GM23248 (cell line): ENCODE results near the gene WDR6.

Source experiments
- EZH2 ChIP-seq: fragments of 200-600 bp; sonication (generic); IDR thresholded peaks from 2 replicates; pipeline ENCODE4 v1.6.1; 2018; ENCODE audit warnings: antibody characterized with exemption, mild to moderate bottlenecking; ENCODE audit not compliant: insufficient read depth, poor library complexity, severe bottlenecking
- EZH2phosphoT487 ChIP-seq: fragments of 200-600 bp; sonication (generic); IDR thresholded peaks from 2 replicates; pipeline ENCODE4 v1.6.1; 2018; ENCODE audit warnings: antibody characterized with exemption, moderate library complexity, mild to moderate bottlenecking, low read depth; ENCODE audit not compliant: insufficient read depth

DNA sequence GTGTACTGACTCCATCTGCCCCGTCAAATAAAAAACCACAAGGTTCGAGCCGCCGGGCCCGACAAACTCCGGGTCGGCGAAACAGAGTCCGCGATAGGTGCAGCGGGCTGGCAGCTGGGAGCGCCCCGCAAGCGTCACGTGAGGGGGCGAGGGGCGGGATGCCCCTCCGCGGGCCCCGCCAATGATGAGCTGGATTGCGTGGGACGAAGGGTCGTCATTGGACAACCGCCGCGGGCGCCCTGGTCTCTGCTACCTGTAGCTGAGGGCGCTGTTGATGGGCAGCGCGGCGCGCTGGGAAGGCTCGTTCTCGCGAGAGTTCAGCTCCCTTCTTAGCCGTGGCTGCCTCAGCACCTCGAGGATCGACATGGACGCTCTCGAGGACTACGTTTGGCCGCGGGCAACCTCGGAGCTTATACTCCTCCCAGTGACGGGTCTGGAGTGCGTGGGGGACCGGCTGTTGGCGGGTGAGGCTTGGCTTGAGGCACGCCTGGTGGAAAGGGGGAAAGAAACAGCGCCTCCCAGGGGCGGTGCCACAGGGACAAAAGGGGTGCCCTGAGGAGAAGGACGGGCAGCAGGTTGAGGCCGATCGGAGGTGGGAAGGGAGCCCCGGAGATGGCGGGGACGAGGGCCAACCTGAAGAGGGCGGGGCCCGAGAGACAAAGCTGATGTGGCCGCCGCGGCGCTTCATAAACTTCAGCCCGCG, at the start of gene WDR6:
- TF ChIP-seq EZH2: no peak
- TF ChIP-seq EZH2phosphoT487: no peak
